Measurements from ENCODE around the gene ATF6.
A peak's percentile ranks its signal among the peaks of the same experiment; 100 is the strongest.

The ATF6 gene

GRCh38 chr1:161766102-161766981, at the start of gene ATF6:
Gene ATF6 (plus strand): TSS chr1:161766320. CDS start chr1:161766361, 41 bp downstream.
- DNase-seq (ENCODE audit: low spot score) = peak; percentile 80
- in situ Hi-C loops (cut with MboI; ENCODE audit: low sequenced_read_pairs, unreplicated experiment) = no loop called here
- TF ChIP-seq CTCF (IDR thresholded peaks at IDR 0.05; ENCODE audit: borderline replicate concordance, control extremely low read depth, extremely low read depth, insufficient read depth, missing control alignments) = no peak

- TF ChIP-seq CTCF (IDR thresholded peaks at IDR 0.05; ENCODE audit: borderline replicate concordance, control extremely low read depth, extremely low read depth, insufficient read depth, missing control alignments) = no peak
- no peak for DNase-seq (ENCODE audit: low spot score)
- in situ Hi-C loops (cut with MboI; ENCODE audit: low sequenced_read_pairs, unreplicated experiment) = no loop called here
These were observed 47.4 kb upstream of the ATF6 start for GRCh38 chr1:161718559-161719324.

GRCh38 chr1:161719325-161719611, 46.9 kb upstream of the ATF6 start:
- DNase-seq (ENCODE audit: low spot score) = no peak
- TF ChIP-seq CTCF (IDR thresholded peaks at IDR 0.05; ENCODE audit: borderline replicate concordance, control extremely low read depth, extremely low read depth, insufficient read depth, missing control alignments) = no peak
- in situ Hi-C loops (cut with MboI; ENCODE audit: low sequenced_read_pairs, unreplicated experiment) = no loop called here

- TF ChIP-seq CTCF (IDR thresholded peaks at IDR 0.05; ENCODE audit: borderline replicate concordance, control extremely low read depth, extremely low read depth, insufficient read depth, missing control alignments) = no peak
- in situ Hi-C loops (cut with MboI; ENCODE audit: low sequenced_read_pairs, unreplicated experiment) = no loop called here
- no peak for DNase-seq (ENCODE audit: low spot score)
These were observed 45.7 kb upstream of the ATF6 start for GRCh38 chr1:161720422-161720821.

- no peak for DNase-seq (ENCODE audit: low spot score)
- in situ Hi-C loops (cut with MboI; ENCODE audit: low sequenced_read_pairs, unreplicated experiment) = no loop called here
- TF ChIP-seq CTCF (IDR thresholded peaks at IDR 0.05; ENCODE audit: borderline replicate concordance, control extremely low read depth, extremely low read depth, insufficient read depth, missing control alignments) = no peak
These were observed 45.0 kb upstream of the ATF6 start, which contains the start of gene FCRLB for GRCh38 chr1:161720956-161721737. Gene FCRLB (plus strand): TSS chr1:161721544. CDS start chr1:161722673, 1,129 bp downstream.

GRCh38 chr1:161721738-161722343, 44.3 kb upstream of the ATF6 start:
- no peak for DNase-seq (ENCODE audit: low spot score)
- in situ Hi-C loops (cut with MboI; ENCODE audit: low sequenced_read_pairs, unreplicated experiment) = no loop called here
- TF ChIP-seq CTCF (IDR thresholded peaks at IDR 0.05; ENCODE audit: borderline replicate concordance, control extremely low read depth, extremely low read depth, insufficient read depth, missing control alignments) = no peak
